Peyer's patch (tissue), 4 donors: ENCODE results near the gene BRD3. TPM values are rescaled to one million over a fixed set of nuclear protein-coding genes. Genes with fewer than 3 reads are reported as not detected.

Experiments used
- DNase-seq, 3 donors: peaks; one replicate each; pipeline ENCODE4 v3.0.0-alpha.2; 2017 to 2019
- H3K27ac ChIP-seq, 4 donors: fragments of 200-600 bp; sonication (generic); one replicate each; pipeline ENCODE4 v1.5.1; 2016 to 2019
- H3K27me3 ChIP-seq, 2 donors: fragments of 200-600 bp; sonication (generic); one replicate each; pipeline ENCODE4 v1.5.1; 2019
- H3K36me3 ChIP-seq, 3 donors: fragments of 200-600 bp; sonication (generic); one replicate each; pipeline ENCODE4 v1.5.1; 2016 to 2019
- H3K4me1 ChIP-seq, 4 donors: fragments of 200-600 bp; sonication (generic); one replicate each; pipeline ENCODE4 v1.5.1; 2016 to 2019
- H3K4me3 ChIP-seq, 4 donors: fragments of 200-600 bp; sonication (generic); 1 replicate in 3 of 4; 2 replicates in 1 of 4; pipeline ENCODE4 v1.5.1; 2016 to 2019; ENCODE audit warnings: mild to moderate bottlenecking in 1 of 4
- H3K9me3 ChIP-seq, 4 donors: fragments of 200-600 bp; sonication (generic); one replicate each; pipeline ENCODE4 v1.5.1; 2016 to 2019; ENCODE audit warnings: mild to moderate bottlenecking in 1 of 4
- CTCF ChIP-seq, 6 experiments: fragments of 450-650 bp in 4 of 6; fragments of 200-600 bp in 2 of 6; sonication (generic) in 1 of 6; IDR thresholded peaks; one replicate each; pipeline ENCODE4 v1.5.1; 2017 to 2019; ENCODE audit warnings: antibody characterized with exemption in 6 of 6, mild to moderate bottlenecking in 3 of 6, moderate library complexity in 1 of 6
- POLR2A ChIP-seq, 2 donors: fragments of 450-650 bp; IDR thresholded peaks; one replicate each; pipeline ENCODE4 v1.5.1; 2017; ENCODE audit warnings: antibody characterized with exemption in 2 of 2, mild to moderate bottlenecking in 2 of 2, moderate library complexity in 2 of 2
- total RNA-seq, 4 donors: library from RNA; depleted of rRNA; stranded (reverse); fragments of >200 nt; gene quantifications; one replicate each; pipeline ENCODE4 v1.1.0, GENCODE V29; 2016

BRD3 gene
- total RNA-seq, 4 donors from 2014 or later, result 16.3 to 57.8 (median 35.0) TPM

GRCh38 chr9:133999851-134000265 is 68.0 kb downstream of the BRD3 start:
- no peaks in the 10 kb centered on the region for H3K36me3 ChIP-seq
- DNase-seq, result no peak
- no peak for TF ChIP-seq CTCF (IDR thresholded peaks at IDR 0.05)
- TF ChIP-seq POLR2A (IDR thresholded peaks at IDR 0.05), result no peak

GRCh38 chr9:133998915-133999595 is 68.8 kb downstream of the BRD3 start:
- H3K27ac ChIP-seq, result no peak overlapping the region
- no peak for TF ChIP-seq CTCF (IDR thresholded peaks at IDR 0.05)
- no peak for TF ChIP-seq POLR2A (IDR thresholded peaks at IDR 0.05)
- no peak overlapping the region for H3K4me3 ChIP-seq
- H3K4me1 ChIP-seq, result peaks cover 0 to 3% (median 3%) of the 10 kb centered on the region in 4 donors
- H3K36me3 ChIP-seq, result no peaks in the 10 kb centered on the region
- no peaks in the 10 kb centered on the region for H3K9me3 ChIP-seq
- DNase-seq, result no peak
- H3K27me3 ChIP-seq, result no peaks in the 10 kb centered on the region

More at GRCh38 chr9:133999851-134000265, 68.0 kb downstream of the BRD3 start:
- H3K4me3 ChIP-seq, result no peak overlapping the region
- H3K27ac ChIP-seq, result no peak overlapping the region
- H3K9me3 ChIP-seq, result no peaks in the 10 kb centered on the region
- no peaks in the 10 kb centered on the region for H3K4me1 ChIP-seq
- no peaks in the 10 kb centered on the region for H3K27me3 ChIP-seq

GRCh38 chr9:133997584-133997983 is 70.2 kb downstream of the BRD3 start:
- H3K4me3 ChIP-seq, result no peak overlapping the region
- no peaks in the 10 kb centered on the region for H3K9me3 ChIP-seq
- TF ChIP-seq POLR2A (IDR thresholded peaks at IDR 0.05) (no peak), CTCF (IDR thresholded peaks at IDR 0.05) (no peak)
- no peaks in the 10 kb centered on the region for H3K36me3 ChIP-seq
- H3K27me3 ChIP-seq, result no peaks in the 10 kb centered on the region
- H3K27ac ChIP-seq, result no peak overlapping the region
- no peak for DNase-seq
- peaks cover 0 to 13% (median 12%) of the 10 kb centered on the region in 4 donors for H3K4me1 ChIP-seq

- H3K27ac ChIP-seq, result no peak overlapping the region
- no peaks in the 10 kb centered on the region for H3K9me3 ChIP-seq
- no peaks in the 10 kb centered on the region for H3K36me3 ChIP-seq
- H3K4me1 ChIP-seq, result peaks cover 0 to 13% (median 12%) of the 10 kb centered on the region in 4 donors
- no peak for TF ChIP-seq CTCF (IDR thresholded peaks at IDR 0.05)
- no peak for TF ChIP-seq POLR2A (IDR thresholded peaks at IDR 0.05)
- H3K27me3 ChIP-seq, result no peaks in the 10 kb centered on the region
- H3K4me3 ChIP-seq, result no peak overlapping the region
- DNase-seq, result no peak
These were observed 71.0 kb downstream of the BRD3 start for GRCh38 chr9:133996531-133997520.

- TF ChIP-seq POLR2A (IDR thresholded peaks at IDR 0.05), result no peak
- TF ChIP-seq CTCF (IDR thresholded peaks at IDR 0.05), result peak in 1 of 6 experiments; percentile 10
- Histone ChIP-seq H3K27ac (no peak overlapping the region), H3K9me3 (no peaks in the 10 kb centered on the region), H3K36me3 (no peaks in the 10 kb centered on the region), H3K27me3 (no peaks in the 10 kb centered on the region), H3K4me3 (no peak overlapping the region), H3K4me1 (peaks cover 0 to 26% (median 15%) of the 10 kb centered on the region in 4 donors)
- DNase-seq, result peak in 1 of 3 donors; percentile 46
These were observed 72.6 kb downstream of the BRD3 start for GRCh38 chr9:133995012-133995896.
